GM19240 (cell line): ENCODE results near the gene NCCRP1.

Experiments used
- DNase-seq: peaks from one replicate; pipeline ENCODE4 v3.0.0; 2011; ENCODE audit warnings: low spot score; ENCODE audit not compliant: insufficient read length

Gene NCCRP1, protein sequence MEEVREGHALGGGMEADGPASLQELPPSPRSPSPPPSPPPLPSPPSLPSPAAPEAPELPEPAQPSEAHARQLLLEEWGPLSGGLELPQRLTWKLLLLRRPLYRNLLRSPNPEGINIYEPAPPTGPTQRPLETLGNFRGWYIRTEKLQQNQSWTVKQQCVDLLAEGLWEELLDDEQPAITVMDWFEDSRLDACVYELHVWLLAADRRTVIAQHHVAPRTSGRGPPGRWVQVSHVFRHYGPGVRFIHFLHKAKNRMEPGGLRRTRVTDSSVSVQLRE

DNA sequence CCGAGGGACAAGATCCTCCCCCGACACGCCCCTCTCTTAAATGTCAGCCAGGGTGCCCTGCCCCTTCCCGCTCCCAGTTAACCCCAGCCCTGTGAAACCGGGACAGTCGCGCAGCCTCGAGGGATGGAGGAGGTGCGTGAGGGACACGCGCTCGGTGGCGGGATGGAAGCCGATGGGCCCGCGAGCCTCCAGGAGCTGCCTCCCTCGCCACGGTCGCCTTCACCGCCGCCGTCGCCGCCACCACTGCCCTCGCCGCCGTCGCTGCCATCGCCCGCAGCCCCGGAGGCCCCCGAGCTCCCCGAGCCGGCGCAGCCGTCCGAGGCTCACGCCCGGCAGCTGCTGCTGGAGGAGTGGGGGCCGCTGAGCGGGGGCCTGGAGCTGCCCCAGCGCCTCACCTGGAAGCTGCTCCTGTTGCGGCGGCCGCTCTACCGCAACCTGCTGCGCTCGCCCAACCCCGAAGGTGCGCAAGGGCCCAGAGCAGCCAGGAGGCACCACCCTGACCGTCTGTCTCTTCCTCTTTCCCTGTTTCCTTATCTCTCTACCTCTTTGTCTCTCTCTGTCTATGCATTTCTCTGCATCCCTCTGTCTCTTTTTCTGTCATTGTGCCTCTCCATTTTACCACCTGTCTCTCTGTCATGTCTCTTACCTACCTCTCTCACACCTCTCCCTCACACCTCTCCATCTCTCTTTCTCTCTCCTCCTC lies at the start of gene NCCRP1:
Gene NCCRP1 (plus strand): TSS at position 105 of the 703 bp plus-strand sequence. CDS start 19 bp downstream, at position 124.
- no peak for DNase-seq

DNA sequence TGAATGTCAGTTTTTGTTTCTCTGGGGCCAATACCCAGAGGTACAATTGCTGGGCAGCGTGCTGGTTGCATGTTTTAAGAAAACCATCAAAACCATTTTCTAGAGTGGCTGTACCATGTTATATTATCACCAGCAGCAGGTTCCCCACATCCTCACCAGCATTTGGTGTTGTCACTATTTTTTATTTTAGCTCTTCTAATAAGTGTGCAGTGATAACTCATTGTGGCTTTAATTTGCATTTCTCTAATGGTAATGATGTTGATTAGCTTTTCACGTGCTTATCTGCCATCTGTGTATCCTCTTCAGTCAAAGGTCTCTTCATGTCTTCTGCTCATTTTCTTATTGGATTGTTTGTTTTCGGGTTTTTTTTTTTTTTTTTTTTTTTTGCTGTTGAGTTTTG lies 49.3 kb upstream of the NCCRP1 start:
- DNase-seq = no peak

DNA sequence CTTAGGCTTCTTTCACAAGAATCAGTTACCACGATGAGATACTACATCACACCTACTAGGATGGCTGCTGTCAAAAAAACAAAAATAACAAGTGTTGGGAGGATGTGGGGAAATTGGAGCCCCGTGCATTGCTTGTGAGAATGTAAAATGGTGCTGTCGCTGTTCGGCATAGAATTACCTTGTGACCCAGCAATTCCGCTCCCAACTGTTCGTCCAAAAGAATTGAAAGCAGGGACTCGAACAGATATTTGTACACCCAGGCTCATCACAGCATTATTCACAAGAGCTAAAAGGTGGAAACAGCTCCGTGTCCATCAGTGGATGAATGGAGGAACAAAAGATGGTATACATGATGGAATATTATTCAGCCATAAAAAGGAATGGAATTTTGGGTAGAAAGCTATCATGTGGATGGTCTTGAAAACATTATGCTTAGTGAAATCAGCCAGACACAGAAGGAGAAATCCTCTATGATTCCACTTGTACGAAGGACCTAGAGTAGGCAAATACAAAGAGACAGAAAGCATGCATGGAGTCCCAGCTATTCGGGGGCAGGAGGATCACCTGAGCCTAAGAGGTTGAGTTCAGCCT lies 47.7 kb upstream of the NCCRP1 start:
- no peak for DNase-seq

DNA sequence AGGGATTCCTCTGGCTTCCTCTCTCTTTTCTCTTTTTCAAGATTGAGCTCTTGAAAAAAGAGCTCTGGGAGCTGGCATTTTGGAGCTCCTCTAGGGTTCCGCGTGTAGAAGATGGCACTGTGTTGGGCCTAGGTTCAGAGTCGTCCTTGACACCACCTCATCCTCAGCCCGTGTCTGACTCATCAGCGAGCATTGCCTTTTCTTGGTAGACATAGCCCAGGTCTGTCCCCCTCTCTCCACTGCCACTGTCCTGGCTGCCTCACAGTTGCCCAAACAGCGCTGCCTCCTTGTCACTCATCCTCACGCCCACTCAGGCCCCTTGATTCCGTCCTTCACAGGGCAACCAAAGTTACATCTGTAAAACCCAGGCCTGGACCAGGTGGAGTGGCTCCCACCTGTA lies 46.5 kb upstream of the NCCRP1 start:
- no peak for DNase-seq

DNA sequence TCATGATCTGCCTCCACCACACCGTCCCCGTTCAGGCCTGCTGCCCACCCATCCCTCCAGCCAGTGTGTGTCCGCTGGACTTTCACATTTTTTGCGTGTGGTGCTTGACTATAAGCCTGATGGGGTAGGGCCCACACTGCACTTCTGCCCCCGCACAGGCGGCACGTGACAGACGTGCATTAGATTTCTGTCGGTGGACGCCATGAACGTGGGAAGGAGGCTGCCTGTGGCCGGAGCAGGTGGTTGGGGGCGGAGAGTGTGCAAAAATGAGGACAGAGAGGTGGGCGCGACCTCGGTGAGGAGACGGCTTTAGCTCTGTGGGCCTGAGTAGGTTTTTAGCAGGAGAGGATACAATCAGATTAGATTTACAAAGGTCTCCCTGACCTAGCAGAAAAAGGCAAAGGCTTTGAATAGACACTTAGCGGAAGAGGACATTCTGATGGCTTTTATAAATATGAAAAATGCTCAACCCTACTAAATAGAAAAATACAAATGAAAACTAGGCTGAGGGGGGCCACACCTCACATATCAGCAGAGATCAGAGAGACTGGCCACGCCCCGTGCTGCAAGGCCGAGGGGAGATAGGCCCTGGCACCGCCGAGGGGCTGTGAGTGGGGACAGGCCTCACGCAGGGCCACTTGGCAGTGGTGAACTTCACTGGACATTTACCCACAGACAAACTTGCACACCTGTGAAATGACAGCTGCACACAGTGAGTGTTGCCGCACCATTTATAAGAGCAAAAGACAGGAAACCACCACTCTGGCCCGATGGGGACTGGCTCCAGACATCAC lies 45.8 kb upstream of the NCCRP1 start:
- DNase-seq = no peak

DNA sequence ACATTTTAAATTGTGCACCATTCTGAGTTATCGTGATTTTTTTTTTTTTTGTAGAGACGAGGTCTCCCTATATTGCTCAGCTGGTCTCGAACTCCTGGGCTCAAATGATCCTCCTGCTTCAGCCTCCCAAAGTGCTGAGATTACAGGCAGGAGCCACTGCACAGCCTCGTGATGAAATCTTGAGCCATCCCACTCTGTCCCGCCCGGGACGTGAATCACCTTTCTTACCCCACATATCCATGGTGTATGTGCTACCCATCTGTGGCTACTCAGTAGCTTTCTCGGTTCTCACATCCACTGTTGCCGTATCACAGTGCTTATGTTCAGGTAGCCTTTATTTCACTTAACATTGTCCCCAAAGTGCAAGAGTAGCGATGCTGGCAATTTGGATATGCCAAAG lies 44.7 kb upstream of the NCCRP1 start:
- DNase-seq = no peak

DNA sequence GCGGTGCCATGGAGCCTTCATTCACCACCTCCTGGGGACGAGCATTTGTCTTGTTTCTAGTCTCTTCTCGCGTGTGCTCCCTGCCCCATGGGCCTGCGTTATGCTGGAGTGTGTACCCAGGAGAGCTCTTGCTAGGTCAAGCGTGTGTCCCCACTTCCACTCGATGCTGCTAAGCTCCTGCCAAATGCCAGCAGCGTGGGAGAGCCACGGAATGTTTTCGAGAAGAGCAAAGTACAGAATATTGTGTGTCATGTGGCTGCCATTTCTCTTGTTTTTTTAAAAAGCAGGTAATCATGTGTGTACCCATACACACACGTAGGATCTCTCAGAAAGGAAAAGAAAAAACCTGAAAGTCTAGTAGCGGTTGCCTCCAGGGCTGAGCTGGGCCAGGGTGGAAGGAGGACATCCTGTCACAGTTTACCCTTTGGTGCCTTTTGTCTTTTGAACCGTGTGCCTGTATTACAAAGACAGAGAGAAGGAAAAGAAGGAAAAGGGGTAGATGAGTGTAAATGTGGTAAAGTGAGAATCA lies 42.6 kb upstream of the NCCRP1 start:
- DNase-seq = no peak

DNA sequence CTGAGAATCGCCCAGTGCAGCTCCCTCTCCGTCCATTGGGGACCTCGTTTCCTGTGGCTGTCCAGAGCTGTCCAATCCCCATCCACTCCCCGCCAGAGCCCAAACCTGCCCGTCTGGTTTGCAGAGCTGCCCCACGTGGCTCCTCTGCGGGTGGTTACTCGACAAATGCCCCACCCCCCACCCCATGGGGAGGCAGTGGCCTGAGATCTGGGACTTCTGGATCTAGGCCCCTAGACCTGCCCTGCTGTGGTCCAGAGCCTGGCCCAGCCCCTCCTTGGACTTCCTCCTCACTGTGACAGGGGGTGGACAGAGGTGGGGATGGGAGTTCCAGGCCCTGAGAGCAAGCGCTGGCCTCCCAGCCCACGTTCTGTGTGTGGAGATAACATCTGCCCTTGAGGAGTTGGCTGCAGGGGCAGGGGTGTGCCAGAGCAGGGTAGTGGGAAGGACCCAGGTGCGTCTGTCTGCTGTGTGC lies 42.1 kb upstream of the NCCRP1 start:
- no peak for DNase-seq

DNA sequence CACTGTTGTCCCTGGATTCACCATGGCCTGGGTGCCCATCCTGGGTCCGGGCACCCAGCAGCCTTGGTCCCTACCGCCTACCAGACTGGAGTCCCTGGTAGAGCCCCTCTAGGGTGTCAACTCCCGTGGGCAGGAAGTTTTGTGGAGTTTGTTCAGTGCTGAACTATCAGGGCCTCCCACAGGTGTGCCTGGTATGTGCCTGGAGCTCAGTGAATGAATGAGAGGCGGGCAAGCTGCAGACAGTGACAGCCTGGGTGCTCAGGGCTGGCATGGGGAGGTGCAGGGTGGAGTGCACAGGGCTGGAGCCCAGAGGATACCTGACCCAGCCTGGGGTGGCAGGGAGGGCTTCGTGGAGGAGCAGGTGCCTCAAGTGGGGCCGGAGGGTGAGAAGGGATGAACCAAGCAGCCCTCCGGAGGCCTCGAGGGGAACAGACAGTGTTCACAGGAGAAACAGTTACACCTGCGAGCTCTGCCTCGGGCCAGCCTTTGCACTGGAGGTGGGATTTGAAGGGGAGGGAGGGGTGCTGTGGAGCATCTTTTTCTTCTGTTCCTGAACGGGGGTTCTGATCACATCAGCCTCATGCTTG lies 41.6 kb upstream of the NCCRP1 start:
- DNase-seq = no peak

DNA sequence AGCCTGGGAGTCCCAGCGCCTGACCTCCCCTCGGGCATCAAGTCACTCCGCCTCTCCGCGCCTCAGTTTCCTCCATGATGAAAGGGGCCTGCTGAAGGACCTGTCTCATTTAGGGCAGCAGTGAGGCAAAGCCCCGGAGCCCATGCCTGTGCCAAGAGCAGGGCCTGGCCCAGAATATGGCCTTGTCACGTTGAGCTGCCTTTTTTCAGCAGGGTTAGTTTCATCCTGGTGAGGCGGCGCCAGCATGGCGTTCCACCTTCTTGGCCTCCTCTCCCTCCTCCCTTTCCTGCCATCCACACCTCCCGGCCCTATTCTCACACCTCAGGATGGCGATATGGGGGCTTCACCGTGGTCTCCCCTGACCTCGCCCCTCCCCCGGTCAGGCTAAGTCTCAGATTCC lies 41.0 kb upstream of the NCCRP1 start:
- no peak for DNase-seq

DNA sequence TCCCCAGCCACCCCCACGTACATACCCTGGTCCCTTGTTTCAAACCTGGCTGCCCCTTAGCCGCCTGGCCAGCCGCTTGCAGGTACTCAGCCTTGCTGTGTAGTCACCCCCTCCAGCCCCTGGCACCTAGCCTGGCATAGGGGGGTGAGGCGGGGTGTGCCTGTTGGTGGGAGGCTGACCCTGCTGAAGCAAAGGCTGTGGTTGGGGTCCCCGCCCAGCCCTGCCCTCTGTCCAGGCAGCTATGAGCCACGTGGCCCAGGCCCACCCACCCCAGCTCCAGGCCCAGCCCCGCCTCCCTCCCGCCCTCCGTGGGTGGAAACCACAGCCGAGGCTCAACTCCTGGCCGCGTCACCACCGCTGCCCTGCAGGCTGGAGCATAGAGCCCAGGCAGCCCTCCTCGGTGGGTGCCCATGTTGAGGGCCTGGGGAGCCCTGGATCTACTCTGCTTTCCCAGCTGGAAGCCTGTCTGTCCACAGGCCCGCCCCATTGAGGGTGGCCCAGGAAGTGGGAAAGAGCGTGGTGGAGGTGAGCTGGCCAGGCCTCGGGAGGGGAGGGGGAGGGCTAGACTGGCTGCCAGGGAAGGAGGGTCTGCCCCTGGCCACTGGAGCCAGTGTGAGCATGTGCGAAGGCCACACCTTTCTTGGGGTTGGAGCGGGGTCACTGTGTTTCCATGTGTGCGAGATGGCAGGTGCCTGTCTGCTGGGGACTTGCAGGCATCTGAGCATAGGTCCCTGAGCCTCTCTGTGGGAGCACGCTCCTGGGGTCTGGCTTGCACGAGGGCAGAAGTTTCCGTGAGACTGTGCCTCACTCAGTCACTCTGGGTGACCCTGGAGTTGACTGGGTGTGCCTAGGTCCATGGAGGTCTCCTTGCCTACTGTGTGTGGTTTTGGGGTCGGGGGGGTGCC lies 40.2 kb upstream of the NCCRP1 start:
- no peak for DNase-seq

DNA sequence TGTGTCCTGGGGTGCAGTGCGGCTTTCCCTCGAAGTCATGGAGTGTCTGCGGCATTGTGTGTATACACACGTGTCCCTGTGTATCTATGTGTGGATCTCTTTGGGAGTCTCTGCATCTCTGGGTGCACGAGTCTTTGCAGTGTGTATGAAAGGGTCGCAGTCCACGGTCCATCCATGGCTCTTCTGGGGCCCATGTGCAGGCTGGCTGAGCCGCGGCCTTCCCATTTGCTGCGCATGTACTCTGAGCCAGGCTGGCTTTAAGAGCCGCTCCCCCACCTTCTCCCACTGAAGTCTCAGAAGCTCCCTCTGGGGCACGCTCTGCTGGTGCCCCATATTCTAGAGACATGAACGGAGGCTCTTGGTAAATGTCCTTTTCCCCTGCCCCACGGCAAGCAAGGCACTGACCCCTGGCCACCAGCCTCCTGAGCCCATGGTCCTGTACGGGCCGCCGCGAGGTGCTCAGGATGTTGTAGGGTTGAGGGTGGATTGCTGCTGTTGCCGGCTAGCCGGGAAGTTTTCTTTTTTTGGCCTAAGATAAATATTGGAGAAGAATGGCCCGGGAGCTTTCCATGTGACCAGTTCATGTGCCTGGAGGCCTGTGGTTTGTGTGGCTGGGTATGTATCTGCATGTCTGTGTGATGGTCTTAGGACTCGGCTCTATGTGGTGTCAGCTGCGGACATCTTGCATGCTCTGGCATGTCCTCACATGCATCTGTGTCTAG lies 39.3 kb upstream of the NCCRP1 start:
- DNase-seq = no peak

DNA sequence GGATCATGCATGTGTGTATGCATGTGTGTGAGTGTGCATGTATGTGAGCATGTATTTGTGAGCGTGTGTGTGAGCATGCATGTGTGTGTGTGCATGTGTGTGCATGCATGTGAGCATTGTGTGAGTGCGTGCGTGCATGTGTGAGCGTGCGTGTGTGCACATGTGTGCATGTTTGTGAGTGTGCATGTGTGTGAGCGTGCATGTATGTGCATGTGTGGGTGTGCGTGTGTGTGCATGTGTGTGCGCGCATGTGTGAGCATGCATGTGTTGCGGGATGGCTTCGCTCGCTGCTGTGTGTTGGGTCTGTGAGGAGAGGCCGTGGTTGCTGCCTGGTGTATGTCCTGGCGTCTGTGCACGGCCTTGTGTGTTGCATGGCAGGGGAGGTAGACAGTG lies 38.8 kb upstream of the NCCRP1 start:
- no peak for DNase-seq

DNA sequence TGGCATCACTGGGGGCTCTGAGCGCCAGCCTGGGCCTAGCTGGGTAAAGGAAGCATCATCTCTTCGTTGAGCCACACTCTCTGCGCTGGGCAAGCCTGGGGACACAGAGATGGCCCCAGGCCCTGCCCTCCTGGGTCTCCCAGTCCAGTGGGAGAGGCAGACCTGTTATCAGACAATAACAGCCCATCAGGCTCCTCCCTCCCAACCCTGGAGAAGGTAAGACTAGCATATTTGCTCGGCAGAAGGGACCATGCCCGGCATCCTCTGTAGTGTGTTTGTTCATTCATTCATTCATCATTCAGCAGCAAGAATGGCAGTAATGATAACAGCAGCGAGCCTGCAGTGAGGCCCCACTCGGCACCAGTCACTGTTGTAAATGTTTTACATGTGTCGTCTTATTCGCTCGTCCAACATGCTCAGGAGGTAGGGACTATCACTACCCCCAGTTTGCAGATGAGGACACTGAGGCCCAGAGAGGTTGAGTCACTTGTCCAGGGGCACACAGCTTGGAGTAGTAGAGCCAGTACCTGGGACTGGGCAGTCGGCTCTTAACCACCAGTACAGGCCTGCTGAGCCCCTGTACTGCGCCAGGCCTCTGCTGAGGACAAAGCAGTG lies 38.0 kb upstream of the NCCRP1 start:
- DNase-seq = no peak

DNA sequence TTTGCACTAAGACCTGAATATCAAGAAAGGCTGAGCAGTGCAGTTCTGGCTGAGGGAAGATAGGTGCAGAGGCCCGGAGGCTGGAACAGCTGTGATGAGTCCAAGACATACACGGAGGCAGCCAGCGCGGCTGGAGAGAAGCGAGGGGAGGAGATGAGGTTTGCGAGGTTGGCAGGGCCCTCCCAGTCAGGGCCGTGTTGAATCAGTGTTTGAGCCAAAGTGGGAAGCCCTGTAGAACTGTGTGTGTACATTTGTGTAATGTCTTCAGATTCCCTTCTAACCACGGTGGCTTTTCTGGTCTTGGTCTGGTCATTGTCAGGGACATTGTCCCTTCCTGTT lies 36.3 kb upstream of the NCCRP1 start:
- DNase-seq = no peak

DNA sequence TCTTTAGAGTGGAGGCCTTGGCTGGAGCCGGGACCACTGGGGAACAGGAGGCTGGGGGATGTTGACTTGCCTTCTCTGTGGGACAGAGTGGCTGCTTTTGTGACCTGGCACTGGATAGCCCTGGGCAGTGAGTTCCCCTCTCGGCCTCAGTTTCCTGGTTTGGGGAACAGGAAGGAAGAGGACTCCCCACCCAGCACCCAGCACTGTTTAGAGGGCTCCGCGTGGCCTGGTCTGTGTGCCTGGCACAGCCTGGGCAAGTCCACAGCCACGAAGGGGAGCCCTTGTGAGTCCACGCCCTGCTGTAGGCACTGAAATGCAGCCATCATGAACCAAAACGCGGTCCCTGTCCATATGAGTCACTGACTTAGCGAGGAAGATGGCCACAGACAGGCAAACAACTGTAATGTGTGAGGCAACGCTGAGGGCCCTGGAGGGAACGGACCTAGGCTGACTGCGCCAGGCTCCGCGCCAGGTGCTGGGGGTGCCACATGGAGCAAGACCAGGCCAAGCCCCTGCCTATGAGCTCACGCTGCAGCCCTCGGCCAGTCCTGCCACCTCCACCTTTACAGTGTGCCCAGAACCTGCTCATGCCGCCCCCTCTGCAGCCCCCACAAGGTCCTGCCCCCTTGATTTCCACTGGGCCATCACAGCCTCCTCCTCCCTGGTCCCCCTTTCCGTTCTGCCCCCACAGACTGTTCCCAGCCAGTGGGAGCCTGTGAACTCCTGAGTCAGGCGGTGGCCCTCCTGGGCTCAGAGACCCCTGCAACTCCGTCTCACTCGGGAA lies 35.7 kb upstream of the NCCRP1 start:
- no peak for DNase-seq

DNA sequence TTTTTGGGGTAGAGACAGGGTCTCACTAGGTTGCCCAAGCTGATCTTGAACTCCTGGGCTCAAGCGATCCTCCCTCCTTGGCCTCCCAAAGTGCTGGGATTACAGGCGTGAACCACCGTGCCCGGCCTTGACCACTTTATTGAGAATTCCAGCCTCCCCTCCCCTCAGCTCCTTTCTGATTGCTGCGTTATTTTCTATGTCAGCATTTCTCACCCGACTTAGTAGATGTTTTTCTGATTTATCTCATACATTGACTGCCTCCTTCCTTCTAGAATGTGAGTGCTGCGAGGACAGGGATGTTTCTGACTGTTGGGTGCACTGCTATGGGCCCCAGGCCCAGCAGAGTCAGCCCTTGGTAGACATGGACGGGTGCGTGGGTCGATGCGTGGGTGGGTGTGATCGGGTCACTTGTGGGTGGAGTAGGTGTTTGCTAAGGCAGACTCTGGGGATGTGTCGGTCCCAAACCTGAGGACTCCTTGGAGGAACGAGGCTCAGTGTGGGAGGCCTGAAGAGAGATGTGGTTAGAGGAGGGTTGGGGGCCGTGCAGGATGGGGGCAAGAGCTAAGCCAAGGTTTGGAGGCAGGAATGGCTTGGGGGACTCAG lies 34.2 kb upstream of the NCCRP1 start:
- DNase-seq = no peak

DNA sequence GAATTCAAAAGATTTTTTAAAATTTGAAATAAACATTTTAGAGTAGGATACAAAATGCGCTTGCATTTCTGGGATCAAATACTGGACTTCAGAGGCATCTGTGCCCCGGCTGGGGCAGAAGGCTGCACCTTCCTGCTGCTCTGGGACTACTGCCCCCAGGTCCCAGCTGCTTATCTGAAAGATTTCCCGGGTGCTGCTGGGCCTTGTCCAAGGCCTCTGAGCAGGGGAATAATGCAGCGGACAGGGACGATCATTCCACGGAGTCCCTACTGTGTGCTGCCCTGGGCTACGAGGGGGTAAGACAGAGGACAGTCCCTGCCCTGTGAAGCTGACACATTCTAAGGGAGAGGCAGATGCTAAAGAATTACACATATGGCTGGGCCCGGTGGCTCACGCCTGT lies 33.1 kb upstream of the NCCRP1 start:
- DNase-seq = no peak
